ENCODE measurements around the gene AP1B1. TPM values are rescaled to one million over a fixed set of nuclear protein-coding genes. Genes with fewer than 3 reads are reported as not detected.

AP1B1 gene
- total RNA-seq, result 50.1 and 52.0 TPM in 2 replicates
- 44.2 and 46.6 TPM in 2 replicates for polyA plus RNA-seq

GRCh38 chr22:29387921-29388758, at the start of gene AP1B1:
Gene AP1B1, minus strand, starts transcription at chr22:29388570. Its CDS starts 21,327 bp downstream, at chr22:29367243.
- no peak for TF ChIP-seq EZH2phosphoT487 (IDR thresholded peaks at IDR 0.05; ENCODE audit: low read depth, severe bottlenecking, unreplicated experiment)
- no peak for TF ChIP-seq EZH2 (IDR thresholded peaks at IDR 0.05; ENCODE audit: borderline replicate concordance)
- no peak for TF ChIP-seq CTCF (IDR thresholded peaks at IDR 0.05; ENCODE audit: poor library complexity)
- Histone ChIP-seq H3K4me2 (peak within 1 kb of the TSS; percentile 92), H3K4me3 (peak within 1 kb of the TSS; percentile 80), H3K4me1 (ENCODE audit: insufficient read depth) (peaks cover 43% of the 10 kb centered on the region), H3K9me2 (replicated peaks; ENCODE audit: insufficient read depth) (no peaks in the 10 kb centered on the region), H4K20me1 (ENCODE audit: insufficient read depth, poor library complexity, severe bottlenecking) (no peaks in the 10 kb centered on the region), H3K27me3 (no peaks in the 10 kb centered on the region), H3K36me3 (replicated peaks; ENCODE audit: insufficient read depth, low read depth) (no peaks in the 10 kb centered on the region), H3K9me3 (ENCODE audit: low read depth) (no peaks in the 10 kb centered on the region), H3K79me2 (peaks cover 45% of the 10 kb centered on the region), H3K27ac (peak within 1 kb of the TSS; percentile 75), H2AFZ (peak within 1 kb of the TSS; percentile 96)
- DNase-seq (ENCODE audit: low spot score), result peak; percentile 95
- 2% methylated on average over 53 of the region's 68 CpGs for WGBS (ENCODE audit: low lambda C conversion rate, missing lambda C conversion rate)

- H3K9me3 ChIP-seq (ENCODE audit: low read depth), result no peaks in the 10 kb centered on the region
- DNase-seq (ENCODE audit: low spot score), result no peak
- H3K36me3 ChIP-seq (replicated peaks; ENCODE audit: insufficient read depth, low read depth), result no peaks in the 10 kb centered on the region
- 76% methylated on average over 5 of the region's 5 CpGs for WGBS (ENCODE audit: low lambda C conversion rate, missing lambda C conversion rate)
- H3K27me3 ChIP-seq, result no peaks in the 10 kb centered on the region
- H3K79me2 ChIP-seq, result no peaks in the 10 kb centered on the region
- H2AFZ ChIP-seq, result no peak overlapping the region
- H4K20me1 ChIP-seq (ENCODE audit: insufficient read depth, poor library complexity, severe bottlenecking), result no peaks in the 10 kb centered on the region
- H3K27ac ChIP-seq, result no peak overlapping the region
- H3K4me3 ChIP-seq, result no peak overlapping the region
- TF ChIP-seq EZH2 (IDR thresholded peaks at IDR 0.05; ENCODE audit: borderline replicate concordance) (no peak), CTCF (IDR thresholded peaks at IDR 0.05; ENCODE audit: poor library complexity) (no peak), EZH2phosphoT487 (IDR thresholded peaks at IDR 0.05; ENCODE audit: low read depth, severe bottlenecking, unreplicated experiment) (no peak)
- H3K9me2 ChIP-seq (replicated peaks; ENCODE audit: insufficient read depth), result no peaks in the 10 kb centered on the region
- no peaks in the 10 kb centered on the region for H3K4me1 ChIP-seq (ENCODE audit: insufficient read depth)
- no peak overlapping the region for H3K4me2 ChIP-seq
Measured at GRCh38 chr22:29435236-29436136, 47.1 kb upstream of the AP1B1 start.

- Histone ChIP-seq H3K4me1 (ENCODE audit: insufficient read depth) (no peaks in the 10 kb centered on the region), H3K27me3 (no peaks in the 10 kb centered on the region), H3K9me3 (ENCODE audit: low read depth) (no peaks in the 10 kb centered on the region), H3K27ac (no peak overlapping the region), H2AFZ (no peak overlapping the region), H4K20me1 (ENCODE audit: insufficient read depth, poor library complexity, severe bottlenecking) (no peaks in the 10 kb centered on the region), H3K79me2 (no peaks in the 10 kb centered on the region), H3K4me2 (no peak overlapping the region), H3K9me2 (replicated peaks; ENCODE audit: insufficient read depth) (no peaks in the 10 kb centered on the region), H3K4me3 (no peak overlapping the region), H3K36me3 (replicated peaks; ENCODE audit: insufficient read depth, low read depth) (no peaks in the 10 kb centered on the region)
- DNase-seq (ENCODE audit: low spot score), result no peak
- TF ChIP-seq EZH2 (IDR thresholded peaks at IDR 0.05; ENCODE audit: borderline replicate concordance) (no peak), CTCF (IDR thresholded peaks at IDR 0.05; ENCODE audit: poor library complexity) (no peak), EZH2phosphoT487 (IDR thresholded peaks at IDR 0.05; ENCODE audit: low read depth, severe bottlenecking, unreplicated experiment) (no peak)
- WGBS (ENCODE audit: low lambda C conversion rate, missing lambda C conversion rate), result 81% methylated on average over 7 of the region's 7 CpGs
Measured at GRCh38 chr22:29434288-29434687, 45.9 kb upstream of the AP1B1 start.
